HCT116 (cell line): ENCODE data around the gene MMP28. TPM values are rescaled to one million over a fixed set of nuclear protein-coding genes. Genes with fewer than 3 reads are reported as not detected.

Experiments
- ATAC-seq: fragments of 200-7000 bp; cut with Tn5 transposase; 2 replicates; pipeline ENCODE4 v1.9.1; 2020; ENCODE audit warnings: mild to moderate bottlenecking, moderate library complexity
- BruUV-seq: library from RNA; stranded (reverse); fragments of 400-500 nt; replicated peaks from 2 replicates; lab custom pipeline; 2021; lab: Mats Ljungman, UMichigan
- CTCF ChIA-PET: fragments of 300-600 bp; sonication (Branson Sonifier 250); formaldehyde crosslinking; loops from one replicate; lab custom pipeline; 2021; ENCODE audit warnings: antibody characterized with exemption; lab: Charles Lee
- POLR2A ChIA-PET: fragments of 300-600, 350-600 bp; sonication (Branson Sonifier 250); formaldehyde crosslinking; loops from one replicate; lab custom pipeline; 2021; ENCODE audit warnings: antibody characterized with exemption; lab: Charles Lee
- RAD21 ChIA-PET, 2 experiments: fragments of 300-600 bp; sonication (Branson Sonifier 250); formaldehyde crosslinking; loops; one replicate each; lab custom pipeline; 2023; ENCODE audit warnings: low total read pairs in 2 of 2; ENCODE audit not compliant: uncharacterized antibody in 2 of 2, unreplicated experiment in 2 of 2, low non-redundant PET in 1 of 2; lab: Charles Lee
- DNase-seq: peaks from one replicate; pipeline ENCODE4 v3.0.0-alpha.2; 2010; ENCODE audit warnings: low read depth, low spot score
- H2AFZ ChIP-seq: fragments of 200-600 bp; shearing (Covaris generic), sonication (generic); 2 replicates; pipeline ENCODE4 v1.6.1; 2017; ENCODE audit warnings: low read depth, mixed run types, mixed read lengths, antibody characterized with exemption, low read length; ENCODE audit not compliant: poor library complexity, severe bottlenecking
- H3K27ac ChIP-seq: 2 replicates; pipeline ENCODE4 v1.5.1; 2012; ENCODE audit warnings: low read depth, low read length
- H3K27me3 ChIP-seq: fragments of 200-600 bp; sonication (generic); 2 replicates; pipeline ENCODE4 v1.6.1; 2016; ENCODE audit warnings: mixed run types, low read length, mixed read lengths; ENCODE audit not compliant: insufficient read depth
- H3K36me3 ChIP-seq, 2 experiments: fragments of 200-500 bp in 1 of 2; fragments of 200-600 bp in 1 of 2; sonication (Bioruptor generic) in 1 of 2; sonication (generic) in 1 of 2; 2 replicates each; pipeline versions ENCODE4 v1.5.1 to v1.6.1; 2014 to 2016; ENCODE audit warnings: low read length in 2 of 2, inconsistent platforms in 1 of 2, mixed read lengths in 1 of 2, mixed run types in 1 of 2; ENCODE audit not compliant: insufficient read depth in 2 of 2, control insufficient read depth in 1 of 2
- H3K4me1 ChIP-seq, 2 experiments: fragments of 200-600 bp in 1 of 2; sonication (generic) in 1 of 2; 2 replicates each; pipeline versions ENCODE4 v1.5.1 to v1.6.1; 2012 to 2017; ENCODE audit warnings: low read length in 2 of 2, inconsistent platforms in 1 of 2, mild to moderate bottlenecking in 1 of 2, mixed read lengths in 1 of 2, mixed run types in 1 of 2, moderate library complexity in 1 of 2; ENCODE audit not compliant: insufficient read depth in 2 of 2, control insufficient read depth in 1 of 2
- H3K4me2 ChIP-seq: fragments of 200-600 bp; sonication (generic); 2 replicates; pipeline ENCODE4 v1.6.1; 2017; ENCODE audit warnings: mixed run types, low read length, mixed read lengths
- H3K4me3 ChIP-seq, 2 experiments: fragments of 200-600 bp in 1 of 2; sonication (generic) in 1 of 2; replicated peaks in 1 of 2; 2 replicates each; pipeline ENCODE4 v1.5.1; 2011 to 2016; ENCODE audit warnings: low read length in 2 of 2, control low read depth in 1 of 2, low read depth in 1 of 2, mild to moderate bottlenecking in 1 of 2, mixed read lengths in 1 of 2, mixed run types in 1 of 2
- H3K79me2 ChIP-seq: fragments of 200-600 bp; sonication (generic); 2 replicates; pipeline ENCODE4 v1.6.1; 2017; ENCODE audit warnings: mild to moderate bottlenecking, mixed run types, low read length, moderate library complexity, mixed read lengths; ENCODE audit not compliant: insufficient read depth
- H3K9ac ChIP-seq: fragments of 200-600 bp; sonication (generic); 2 replicates; pipeline ENCODE4 v1.6.1; 2016; ENCODE audit warnings: low read length, mixed read lengths
- H3K9me2 ChIP-seq: fragments of 200-600 bp; sonication (generic), shearing (Covaris generic); 2 replicates; pipeline ENCODE4 v1.6.1; 2017; ENCODE audit warnings: mixed run types, mild to moderate bottlenecking, moderate library complexity; ENCODE audit not compliant: insufficient read depth
- H3K9me3 ChIP-seq, 2 experiments: fragments of 200-500 bp in 1 of 2; fragments of 200-600 bp in 1 of 2; sonication (Bioruptor generic) in 1 of 2; sonication (generic) in 1 of 2; 2 replicates each; pipeline ENCODE4 v1.6.1; 2014 to 2017; ENCODE audit warnings: low read length in 2 of 2, mixed read lengths in 2 of 2, inconsistent platforms in 1 of 2, low read depth in 1 of 2, mild to moderate bottlenecking in 1 of 2, mixed run types in 1 of 2, moderate library complexity in 1 of 2; ENCODE audit not compliant: control insufficient read depth in 1 of 2, insufficient read depth in 1 of 2
- H4K20me1 ChIP-seq: fragments of 200-600 bp; sonication (generic), shearing (Covaris generic); 2 replicates; pipeline ENCODE4 v1.6.1; 2017; ENCODE audit warnings: mixed run types, mild to moderate bottlenecking, moderate library complexity; ENCODE audit not compliant: insufficient read depth
- ATF3 ChIP-seq: IDR thresholded peaks from 2 replicates; pipeline ENCODE4 v1.6.1; 2012
- CBX3 ChIP-seq: IDR thresholded peaks from 2 replicates; pipeline ENCODE4 v1.6.1; 2012; ENCODE audit warnings: low read depth
- CEBPB ChIP-seq: IDR thresholded peaks from 2 replicates; pipeline ENCODE4 v1.6.1; 2012; ENCODE audit warnings: low read depth
- EGR1 ChIP-seq: IDR thresholded peaks from 2 replicates; pipeline ENCODE4 v1.6.1; 2012; ENCODE audit warnings: low read depth
- EZH2 ChIP-seq: fragments of 200-600 bp; sonication (generic); IDR thresholded peaks from 2 replicates; pipeline ENCODE4 v1.6.1; 2017; ENCODE audit warnings: antibody characterized with exemption, mixed run types
- EZH2phosphoT487 ChIP-seq: fragments of 200-600 bp; IDR thresholded peaks from 2 replicates; pipeline ENCODE4 v1.6.1; 2018; ENCODE audit warnings: antibody characterized with exemption, borderline replicate concordance
- JUND ChIP-seq: IDR thresholded peaks from 2 replicates; pipeline ENCODE4 v1.6.1; 2012
- POLR2A ChIP-seq: IDR thresholded peaks from 2 replicates; pipeline ENCODE4 v1.7.0; 2011; ENCODE audit warnings: borderline replicate concordance; ENCODE audit not compliant: insufficient read depth, insufficient read length; ENCODE audit errors: extremely low read depth
- RAD21 ChIP-seq: IDR thresholded peaks from 2 replicates; pipeline ENCODE4 v1.6.1; 2012; ENCODE audit warnings: low read depth, mild to moderate bottlenecking
- SIN3A ChIP-seq: IDR thresholded peaks from 2 replicates; pipeline ENCODE4 v1.6.1; 2012; ENCODE audit warnings: low read depth
- TCF7L2 ChIP-seq: IDR thresholded peaks from 2 replicates; pipeline ENCODE4 v1.7.0; 2011; ENCODE audit warnings: borderline replicate concordance, inconsistent platforms; ENCODE audit not compliant: insufficient read depth, insufficient read length; ENCODE audit errors: extremely low read depth
- ZFX ChIP-seq: fragments of 450-650 bp; IDR thresholded peaks from 2 replicates; pipeline ENCODE4 v1.6.1; 2017
- intact Hi-C: fragments of 100-400 bp; cut with micrococcal nuclease; formaldehyde crosslinking; loops from 2 replicates; pipeline ENCODE4 v1.10.0; 2022
- total RNA-seq: library from RNA; stranded (reverse); gene quantifications from one replicate; pipeline ENCODE4 v1.2.1, GENCODE V29; 2021; ENCODE audit not compliant: unreplicated experiment
- TF ChIP-seq, protein P1 (sequence below), 3 experiments: fragments of 200-600 bp in 1 of 3; sonication (generic) in 1 of 3; IDR thresholded peaks in 2 of 3; conservative IDR thresholded peaks in 1 of 3; 2 replicates each; pipeline ENCODE4 v1.5.1; 2012 to 2017; ENCODE audit warnings: low read depth in 2 of 3, low read length in 2 of 3, antibody characterized with exemption in 1 of 3, borderline replicate concordance in 1 of 3, control low read depth in 1 of 3, mild to moderate bottlenecking in 1 of 3, mixed read lengths in 1 of 3, mixed run types in 1 of 3, moderate library complexity in 1 of 3; ENCODE audit not compliant: insufficient read depth in 1 of 3

The MMP28 gene
- total RNA-seq, 1 experiment from 2014 or later = 2.6 TPM

- Histone ChIP-seq H3K27ac (no peak within 1 kb of the TSS), H3K27me3 (no peaks in the 10 kb centered on the region), H3K36me3 (peaks cover 0 to 2% of the 10 kb centered on the region in 2 experiments; a peak in 1 of 4 replicates), H3K9ac (no peak within 1 kb of the TSS), H3K9me3 (no peaks in the 10 kb centered on the region), H4K20me1 (no peaks in the 10 kb centered on the region), H3K4me2 (no peak within 1 kb of the TSS), H2AFZ (no peak within 1 kb of the TSS), H3K9me2 (no peaks in the 10 kb centered on the region), H3K4me3 (no peak within 1 kb of the TSS), H3K4me1 (peaks cover 0 to 2% of the 10 kb centered on the region in 2 experiments; a peak in 1 of 4 replicates), H3K79me2 (no peaks in the 10 kb centered on the region)
- no peak for TF ChIP-seq EZH2phosphoT487
- TF ChIP-seq TCF7L2 = no peak
- TF ChIP-seq SIN3A = no peak
- TF ChIP-seq POLR2A = no peak
- DNase-seq (no peak), ATAC-seq (no peak; the same call in 1 of the 2 replicates)
- CTCF ChIA-PET = no interaction called here
- RAD21 ChIA-PET = no interaction called here
- BruUV-seq = no TSS peak
- intact Hi-C loops = no loop called here
- POLR2A ChIA-PET = no interaction called here
Measured at GRCh38 chr17:35731239-35731916, 64.1 kb downstream of the MMP28 start, which contains the start of gene RASL10B. TSS of gene RASL10B (plus strand) at chr17:35731639. CDS start at chr17:35735185, 3,546 bp downstream.

DNA sequence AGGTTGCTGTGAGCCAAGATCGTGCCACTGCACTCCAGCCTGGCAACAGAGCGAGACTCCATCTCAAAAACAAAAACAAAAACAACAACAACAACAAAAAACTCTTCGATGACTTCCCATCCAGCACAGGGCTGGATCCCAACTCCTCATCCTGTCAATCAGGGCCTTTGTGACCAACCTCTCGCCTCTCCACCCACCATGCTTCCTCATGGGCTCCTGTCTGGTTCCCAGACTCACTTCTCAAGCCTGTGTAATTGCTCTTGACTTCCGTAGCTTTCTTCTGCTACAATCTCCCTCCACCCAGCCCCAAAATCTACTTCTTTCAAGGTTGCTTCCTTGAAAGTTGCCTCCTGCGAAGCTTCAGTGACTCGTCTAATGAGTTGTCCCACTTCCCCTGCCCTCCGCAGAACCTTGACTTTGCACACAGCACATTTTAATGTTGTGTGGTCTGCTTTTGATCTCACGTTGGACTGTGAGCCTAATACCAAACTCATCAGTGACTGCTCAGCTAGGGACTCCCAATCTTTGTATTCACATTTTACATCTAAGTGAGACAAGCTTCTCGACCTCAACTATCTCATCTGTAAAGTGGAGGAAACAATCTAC, 64.9 kb downstream of the MMP28 start:
- H3K27ac ChIP-seq = no peak overlapping the region
- no peaks in the 10 kb centered on the region for H4K20me1 ChIP-seq
- H3K4me1 ChIP-seq = peaks cover 0 to 3% of the 10 kb centered on the region in 2 experiments; a peak in 1 of 4 replicates
- DNase-seq = no peak
- H3K79me2 ChIP-seq = no peaks in the 10 kb centered on the region
- no peak for ATAC-seq
- no peaks in the 10 kb centered on the region for H3K27me3 ChIP-seq
- TF ChIP-seq SIN3A = no peak
- TF ChIP-seq TCF7L2 = no peak
- no peak for TF ChIP-seq ZFX
- TF ChIP-seq EZH2 = no peak
- TF ChIP-seq ATF3 = no peak
- TF ChIP-seq POLR2A = no peak
- TF ChIP-seq JUND = no peak
- no peak for TF ChIP-seq CEBPB
- TF ChIP-seq, protein P1, sequence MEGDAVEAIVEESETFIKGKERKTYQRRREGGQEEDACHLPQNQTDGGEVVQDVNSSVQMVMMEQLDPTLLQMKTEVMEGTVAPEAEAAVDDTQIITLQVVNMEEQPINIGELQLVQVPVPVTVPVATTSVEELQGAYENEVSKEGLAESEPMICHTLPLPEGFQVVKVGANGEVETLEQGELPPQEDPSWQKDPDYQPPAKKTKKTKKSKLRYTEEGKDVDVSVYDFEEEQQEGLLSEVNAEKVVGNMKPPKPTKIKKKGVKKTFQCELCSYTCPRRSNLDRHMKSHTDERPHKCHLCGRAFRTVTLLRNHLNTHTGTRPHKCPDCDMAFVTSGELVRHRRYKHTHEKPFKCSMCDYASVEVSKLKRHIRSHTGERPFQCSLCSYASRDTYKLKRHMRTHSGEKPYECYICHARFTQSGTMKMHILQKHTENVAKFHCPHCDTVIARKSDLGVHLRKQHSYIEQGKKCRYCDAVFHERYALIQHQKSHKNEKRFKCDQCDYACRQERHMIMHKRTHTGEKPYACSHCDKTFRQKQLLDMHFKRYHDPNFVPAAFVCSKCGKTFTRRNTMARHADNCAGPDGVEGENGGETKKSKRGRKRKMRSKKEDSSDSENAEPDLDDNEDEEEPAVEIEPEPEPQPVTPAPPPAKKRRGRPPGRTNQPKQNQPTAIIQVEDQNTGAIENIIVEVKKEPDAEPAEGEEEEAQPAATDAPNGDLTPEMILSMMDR (IDR thresholded peaks at IDR 0.05 in 2 of 3, conservative IDR thresholded peaks at IDR 0.05 in 1 of 3; ENCODE audit: borderline replicate concordance in 1 of 3, insufficient read depth in 1 of 3, low read depth in 2 of 3, low read length in 2 of 3) = no peak
- no peak for TF ChIP-seq RAD21
- TF ChIP-seq CBX3 = no peak
- no peak for TF ChIP-seq EGR1
- no peak overlapping the region for H2AFZ ChIP-seq
- ChIA-PET RAD21 (no interaction called here), CTCF (no interaction called here), POLR2A (no interaction called here)
- H3K9ac ChIP-seq = no peak overlapping the region
- H3K4me3 ChIP-seq = no peak overlapping the region
- H3K4me2 ChIP-seq = no peak overlapping the region
- BruUV-seq = no TSS peak
- H3K9me2 ChIP-seq = no peaks in the 10 kb centered on the region
- no peaks in the 10 kb centered on the region for H3K9me3 ChIP-seq
- intact Hi-C loops = no loop called here
- peaks cover under 1 to 2% of the 10 kb centered on the region in 2 experiments; a peak in 1 of 4 replicates for H3K36me3 ChIP-seq
